ENCODE measurements around the gene MGAM2.

DNA sequence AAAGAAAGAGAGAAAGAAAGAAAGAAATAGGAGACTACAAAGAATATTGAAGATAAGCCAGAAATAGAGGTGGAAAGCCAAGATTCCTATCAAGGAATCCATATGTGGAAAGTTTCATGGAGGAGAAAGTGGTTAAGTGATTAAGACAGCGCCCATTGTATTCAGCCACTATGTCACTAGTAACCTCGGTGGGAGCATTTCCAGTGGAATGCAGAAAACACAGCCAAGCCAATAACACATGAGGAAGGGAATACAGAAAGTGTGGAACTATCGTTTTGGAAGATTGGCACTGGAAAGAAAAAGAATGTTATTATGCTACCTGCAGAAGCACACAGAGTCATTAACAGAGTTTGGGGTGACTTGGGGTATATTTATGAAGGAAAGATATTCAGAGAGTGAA, 2.7 kb downstream of the MGAM2 start:
- TF ChIP-seq, protein P1, sequence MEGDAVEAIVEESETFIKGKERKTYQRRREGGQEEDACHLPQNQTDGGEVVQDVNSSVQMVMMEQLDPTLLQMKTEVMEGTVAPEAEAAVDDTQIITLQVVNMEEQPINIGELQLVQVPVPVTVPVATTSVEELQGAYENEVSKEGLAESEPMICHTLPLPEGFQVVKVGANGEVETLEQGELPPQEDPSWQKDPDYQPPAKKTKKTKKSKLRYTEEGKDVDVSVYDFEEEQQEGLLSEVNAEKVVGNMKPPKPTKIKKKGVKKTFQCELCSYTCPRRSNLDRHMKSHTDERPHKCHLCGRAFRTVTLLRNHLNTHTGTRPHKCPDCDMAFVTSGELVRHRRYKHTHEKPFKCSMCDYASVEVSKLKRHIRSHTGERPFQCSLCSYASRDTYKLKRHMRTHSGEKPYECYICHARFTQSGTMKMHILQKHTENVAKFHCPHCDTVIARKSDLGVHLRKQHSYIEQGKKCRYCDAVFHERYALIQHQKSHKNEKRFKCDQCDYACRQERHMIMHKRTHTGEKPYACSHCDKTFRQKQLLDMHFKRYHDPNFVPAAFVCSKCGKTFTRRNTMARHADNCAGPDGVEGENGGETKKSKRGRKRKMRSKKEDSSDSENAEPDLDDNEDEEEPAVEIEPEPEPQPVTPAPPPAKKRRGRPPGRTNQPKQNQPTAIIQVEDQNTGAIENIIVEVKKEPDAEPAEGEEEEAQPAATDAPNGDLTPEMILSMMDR (IDR thresholded peaks at IDR 0.05; ENCODE audit: low read depth, low read length, missing input control), result no peak
- TF ChIP-seq, protein P2, sequence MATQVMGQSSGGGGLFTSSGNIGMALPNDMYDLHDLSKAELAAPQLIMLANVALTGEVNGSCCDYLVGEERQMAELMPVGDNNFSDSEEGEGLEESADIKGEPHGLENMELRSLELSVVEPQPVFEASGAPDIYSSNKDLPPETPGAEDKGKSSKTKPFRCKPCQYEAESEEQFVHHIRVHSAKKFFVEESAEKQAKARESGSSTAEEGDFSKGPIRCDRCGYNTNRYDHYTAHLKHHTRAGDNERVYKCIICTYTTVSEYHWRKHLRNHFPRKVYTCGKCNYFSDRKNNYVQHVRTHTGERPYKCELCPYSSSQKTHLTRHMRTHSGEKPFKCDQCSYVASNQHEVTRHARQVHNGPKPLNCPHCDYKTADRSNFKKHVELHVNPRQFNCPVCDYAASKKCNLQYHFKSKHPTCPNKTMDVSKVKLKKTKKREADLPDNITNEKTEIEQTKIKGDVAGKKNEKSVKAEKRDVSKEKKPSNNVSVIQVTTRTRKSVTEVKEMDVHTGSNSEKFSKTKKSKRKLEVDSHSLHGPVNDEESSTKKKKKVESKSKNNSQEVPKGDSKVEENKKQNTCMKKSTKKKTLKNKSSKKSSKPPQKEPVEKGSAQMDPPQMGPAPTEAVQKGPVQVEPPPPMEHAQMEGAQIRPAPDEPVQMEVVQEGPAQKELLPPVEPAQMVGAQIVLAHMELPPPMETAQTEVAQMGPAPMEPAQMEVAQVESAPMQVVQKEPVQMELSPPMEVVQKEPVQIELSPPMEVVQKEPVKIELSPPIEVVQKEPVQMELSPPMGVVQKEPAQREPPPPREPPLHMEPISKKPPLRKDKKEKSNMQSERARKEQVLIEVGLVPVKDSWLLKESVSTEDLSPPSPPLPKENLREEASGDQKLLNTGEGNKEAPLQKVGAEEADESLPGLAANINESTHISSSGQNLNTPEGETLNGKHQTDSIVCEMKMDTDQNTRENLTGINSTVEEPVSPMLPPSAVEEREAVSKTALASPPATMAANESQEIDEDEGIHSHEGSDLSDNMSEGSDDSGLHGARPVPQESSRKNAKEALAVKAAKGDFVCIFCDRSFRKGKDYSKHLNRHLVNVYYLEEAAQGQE (IDR thresholded peaks at IDR 0.05), result no peak
- TF ChIP-seq YY1 (IDR thresholded peaks at IDR 0.05) (no peak), JUND (IDR thresholded peaks at IDR 0.05) (no peak), RAD21 (IDR thresholded peaks at IDR 0.05) (no peak), HNF4A (conservative IDR thresholded peaks at IDR 0.05) (no peak)

All from liver (tissue), 3 donors.